Activated CD4-positive, CD25-positive, alpha-beta regulatory T cell treated with anti-CD3 and anti-CD28 coated beads, Interleukin-2, amount 50 U/mL, for 24 hours (primary cell): ENCODE measurements around the gene TRIM67.

Source experiments
- ATAC-seq, 2 donors: fragments of 150-1000 bp; cut with Tn5 transposase; one replicate each; pipeline ENCODE4 v1.10.0; 2021; ENCODE audit warnings: mild to moderate bottlenecking in 1 of 2, moderate library complexity in 1 of 2

TRIM67 gene

DNA sequence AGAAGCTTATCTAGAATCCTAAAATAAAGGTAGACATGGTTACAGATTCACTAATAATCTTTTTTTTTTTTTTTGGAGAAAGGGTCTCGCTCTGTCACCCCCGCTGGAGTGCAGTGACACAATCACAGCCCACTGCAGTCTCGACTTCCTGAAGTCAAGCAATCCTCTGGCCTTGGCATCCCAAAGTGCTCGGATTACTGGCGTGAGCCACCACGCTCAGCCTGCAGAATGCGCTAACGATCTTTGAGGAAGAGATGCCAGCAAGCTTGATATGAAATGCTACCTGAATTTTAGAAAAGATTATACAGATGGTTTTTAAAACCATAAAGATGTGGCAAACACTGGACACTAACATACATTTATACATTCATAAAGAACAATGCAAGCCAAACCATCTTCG is 75.1 kb downstream of the TRIM67 start:
- no peak for ATAC-seq

- no peak for ATAC-seq
Measured at GRCh38 chr1:231238298-231238697, 76.4 kb downstream of the TRIM67 start.

GRCh38 chr1:231240531-231240882 is 78.6 kb downstream of the TRIM67 start:
- ATAC-seq = peak in 1 of 2 donors; percentile 3

- peak; percentile 96 to 97 for ATAC-seq
Measured at GRCh38 chr1:231240883-231241735, 79.3 kb downstream of the TRIM67 start, which contains the start of gene GNPAT. GNPAT (plus strand) TSS chr1:231241212; CDS start chr1:231241379, 167 bp downstream.

DNA sequence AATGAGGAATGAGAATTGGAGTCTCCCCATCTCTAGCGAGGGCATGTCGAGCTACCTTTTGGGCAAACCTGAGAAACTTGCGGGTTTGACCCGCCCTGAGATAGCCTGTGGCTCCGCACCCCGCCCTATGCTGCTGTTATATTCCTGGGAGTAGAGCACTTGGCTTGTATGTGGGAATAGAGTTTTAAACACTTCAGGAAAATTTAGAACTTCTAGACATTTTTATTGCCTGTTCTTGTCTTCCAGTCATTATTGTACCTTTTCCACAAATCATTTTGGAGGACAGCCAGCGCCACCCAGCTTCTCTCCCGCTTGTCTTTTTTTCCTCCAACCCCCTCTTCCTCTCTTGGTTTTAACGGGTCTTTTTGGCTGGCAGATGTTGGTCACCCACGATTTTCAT is 79.9 kb downstream of the TRIM67 start:
- no peak for ATAC-seq

- no peak for ATAC-seq
Measured at GRCh38 chr1:231242516-231243198, 80.8 kb downstream of the TRIM67 start.

GRCh38 chr1:231248778-231249177 is 86.9 kb downstream of the TRIM67 start:
- no peak for ATAC-seq

DNA sequence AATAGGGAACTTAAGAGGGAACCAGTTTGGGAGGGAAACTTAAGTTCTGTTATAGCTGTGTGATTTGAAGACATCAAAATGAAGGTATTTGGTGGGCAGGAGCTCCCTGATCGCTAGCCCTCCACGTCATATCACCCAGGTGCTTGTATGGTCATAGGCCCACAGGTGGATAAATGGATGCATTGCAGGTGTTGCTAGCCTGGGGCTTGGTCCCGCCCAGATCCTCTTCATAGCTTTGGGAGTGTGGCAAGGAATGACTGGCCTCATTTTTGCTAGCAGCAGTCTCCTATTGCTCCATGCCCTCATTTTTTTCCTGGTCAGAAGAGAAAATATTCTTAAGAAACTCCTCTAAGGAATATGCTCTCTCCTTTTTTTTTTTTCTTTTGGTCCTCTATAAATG is 90.5 kb downstream of the TRIM67 start:
- ATAC-seq = no peak

DNA sequence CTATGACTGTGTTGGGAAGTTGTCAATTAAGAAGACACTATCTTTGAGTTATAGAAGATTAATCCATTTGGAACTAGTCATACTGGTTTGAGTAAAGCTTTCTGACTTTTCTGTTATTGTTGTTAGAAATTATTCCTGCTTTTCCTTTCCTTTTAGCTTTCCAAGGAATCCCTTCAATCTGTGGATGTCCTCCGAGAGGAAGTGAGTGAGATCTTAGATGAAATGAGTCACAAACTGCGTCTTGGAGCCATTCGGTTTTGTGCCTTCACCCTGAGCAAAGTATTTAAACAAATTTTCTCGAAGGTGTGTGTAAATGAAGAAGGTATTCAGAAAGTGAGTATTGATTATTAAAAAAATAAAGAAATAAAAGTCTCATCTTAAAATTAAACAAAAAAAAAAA is 98.5 kb downstream of the TRIM67 start:
- no peak for ATAC-seq

DNA sequence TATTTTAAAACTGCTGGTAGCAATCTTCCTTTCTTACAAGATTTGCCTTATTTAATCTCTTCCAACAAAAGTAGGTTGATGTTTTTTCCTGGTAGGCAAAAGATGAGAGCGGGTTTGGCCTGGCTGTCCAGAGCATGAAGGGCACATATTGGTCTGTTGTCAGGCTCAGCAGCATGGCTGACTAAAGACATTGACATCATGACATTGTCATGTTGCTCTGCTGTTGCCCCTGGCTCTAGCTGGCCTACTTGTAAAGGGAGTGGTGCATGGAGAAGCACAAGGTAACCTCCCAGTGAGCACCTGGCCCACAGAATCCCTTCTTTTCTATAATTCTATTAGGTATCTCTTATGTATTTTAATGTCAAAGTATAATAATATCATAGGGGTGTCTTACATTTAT is 102.8 kb downstream of the TRIM67 start:
- no peak for ATAC-seq

- ATAC-seq = no peak
Measured at GRCh38 chr1:231265379-231265778, 103.5 kb downstream of the TRIM67 start.

- ATAC-seq = no peak
Measured at GRCh38 chr1:231266811-231267322, 105.0 kb downstream of the TRIM67 start.
